GM21390 (cell line): ENCODE data around the gene PTGR3.

Source experiments
- ATAC-seq: cut with Tn5 transposase; IDR thresholded peaks from one replicate; pipeline ENCODE4 v1.9.1; 2021; ENCODE audit not compliant: unreplicated experiment

The PTGR3 gene

GRCh38 chr18:75172299-75173124, 36.4 kb downstream of the PTGR3 start:
- peak; percentile 16 for ATAC-seq

- ATAC-seq: no peak
These were observed 38.0 kb downstream of the PTGR3 start for GRCh38 chr18:75170916-75171315.

- ATAC-seq: no peak
These were observed 38.7 kb downstream of the PTGR3 start for GRCh38 chr18:75170022-75170789.

GRCh38 chr18:75169411-75169810, 39.5 kb downstream of the PTGR3 start:
- no peak for ATAC-seq

- ATAC-seq: no peak
These were observed 40.3 kb downstream of the PTGR3 start for GRCh38 chr18:75168619-75169018.

- ATAC-seq: no peak
These were observed 41.0 kb downstream of the PTGR3 start for GRCh38 chr18:75167759-75168618.

- ATAC-seq: no peak
These were observed 41.8 kb downstream of the PTGR3 start for GRCh38 chr18:75167137-75167536.

- no peak for ATAC-seq
These were observed 43.0 kb downstream of the PTGR3 start for GRCh38 chr18:75165926-75166325.

- ATAC-seq: no peak
These were observed 44.5 kb downstream of the PTGR3 start for GRCh38 chr18:75164479-75164878.

- no peak for ATAC-seq
These were observed 45.2 kb downstream of the PTGR3 start for GRCh38 chr18:75163736-75164135.

GRCh38 chr18:75162978-75163377, 46.0 kb downstream of the PTGR3 start:
- no peak for ATAC-seq

- no peak for ATAC-seq
These were observed 46.5 kb downstream of the PTGR3 start for GRCh38 chr18:75162467-75162866.

- ATAC-seq: peak; percentile 73
These were observed 47.5 kb downstream of the PTGR3 start for GRCh38 chr18:75161256-75162028.

- no peak for ATAC-seq
These were observed 48.6 kb downstream of the PTGR3 start for GRCh38 chr18:75160364-75160763.

GRCh38 chr18:75159646-75160356, 49.1 kb downstream of the PTGR3 start:
- no peak for ATAC-seq

- no peak for ATAC-seq
These were observed 49.8 kb downstream of the PTGR3 start for GRCh38 chr18:75159238-75159518.
